ENCODE results near the gene ACBD6. TPM values are rescaled to one million over a fixed set of nuclear protein-coding genes. Genes with fewer than 3 reads are reported as not detected.
"Not testable (repeated sequence)": the region's sequence is repeated elsewhere in the genome, so short reads cannot be mapped to it uniquely, and the experiment has no call there.

The ACBD6 gene
- 33.4 TPM for total RNA-seq

GRCh38 chr1:180502361-180503279, at the start of gene ACBD6:
Gene ACBD6, minus strand, starts transcription at chr1:180502577. Its CDS starts 311 bp downstream, at chr1:180502266.
- DNase-seq (ENCODE audit: low spot score) (peak; percentile 89), ATAC-seq (peak; percentile 96)
- intact Hi-C loops (cut with DNase I): no loop called here

GRCh38 chr1:180551997-180552396, 49.6 kb upstream of the ACBD6 start:
- intact Hi-C loops (cut with DNase I): no loop called here
- ATAC-seq: no peak

GRCh38 chr1:180550241-180550640, 47.9 kb upstream of the ACBD6 start:
- DNase-seq (ENCODE audit: low spot score): no peak
- no peak for ATAC-seq
- intact Hi-C loops (cut with DNase I): no loop called here

More at GRCh38 chr1:180551997-180552396, 49.6 kb upstream of the ACBD6 start:
- no peak for DNase-seq (ENCODE audit: low spot score)

GRCh38 chr1:180549770-180550169, 47.4 kb upstream of the ACBD6 start:
- intact Hi-C loops (cut with DNase I); DNase-seq (ENCODE audit: low spot score); ATAC-seq: not testable (repeated sequence)

- no peak for ATAC-seq
- intact Hi-C loops (cut with DNase I): no loop called here
Observed at GRCh38 chr1:180548686-180549317, 46.4 kb upstream of the ACBD6 start.

GRCh38 chr1:180545991-180546390, 43.6 kb upstream of the ACBD6 start:
- DNase-seq (ENCODE audit: low spot score) (no peak), ATAC-seq (no peak)
- intact Hi-C loops (cut with DNase I): no loop called here

More at GRCh38 chr1:180548686-180549317, 46.4 kb upstream of the ACBD6 start:
- DNase-seq (ENCODE audit: low spot score): no peak

GRCh38 chr1:180544050-180544449, 41.7 kb upstream of the ACBD6 start:
- no peak for ATAC-seq
- intact Hi-C loops (cut with DNase I): no loop called here
- no peak for DNase-seq (ENCODE audit: low spot score)

GRCh38 chr1:180542838-180543145, 40.4 kb upstream of the ACBD6 start:
- ATAC-seq (no peak), DNase-seq (ENCODE audit: low spot score) (no peak)
- intact Hi-C loops (cut with DNase I): no loop called here

GRCh38 chr1:180542113-180542837, 39.9 kb upstream of the ACBD6 start:
- ATAC-seq (peak; percentile 36), DNase-seq (ENCODE audit: low spot score) (no peak)
- intact Hi-C loops (cut with DNase I): no loop called here

- DNase-seq (ENCODE audit: low spot score): no peak
- intact Hi-C loops (cut with DNase I): no loop called here
- no peak for ATAC-seq
Observed at GRCh38 chr1:180540697-180541594, 38.6 kb upstream of the ACBD6 start.

GRCh38 chr1:180539136-180539535, 36.8 kb upstream of the ACBD6 start:
- ATAC-seq: no peak
- intact Hi-C loops (cut with DNase I): loop anchor here (10.0 kb wide), 1 partner anchor 626 kb away; no protein-coding TSS in a partner anchor
- DNase-seq (ENCODE audit: low spot score): no peak

- DNase-seq (ENCODE audit: low spot score) (no peak), ATAC-seq (no peak)
- intact Hi-C loops (cut with DNase I): loop anchor here (10.0 kb wide), 1 partner anchor 628 kb away; no protein-coding TSS in a partner anchor
Observed at GRCh38 chr1:180536821-180537372, 34.5 kb upstream of the ACBD6 start.

GRCh38 chr1:180535418-180535999, 33.1 kb upstream of the ACBD6 start:
- no peak for ATAC-seq
- intact Hi-C loops (cut with DNase I): loop anchor here (10.0 kb wide), 1 partner anchor 629 kb away; no protein-coding TSS in a partner anchor
- DNase-seq (ENCODE audit: low spot score): no peak

- ATAC-seq: no peak
- intact Hi-C loops (cut with DNase I): loop anchor here (10.0 kb wide), 1 partner anchor 631 kb away; no protein-coding TSS in a partner anchor
- DNase-seq (ENCODE audit: low spot score): no peak
Observed at GRCh38 chr1:180534214-180534613, 31.8 kb upstream of the ACBD6 start.

GRCh38 chr1:180533266-180533987, 31.1 kb upstream of the ACBD6 start:
- DNase-seq (ENCODE audit: low spot score) (peak; percentile 79), ATAC-seq (peak; percentile 79)
- intact Hi-C loops (cut with DNase I): loop anchor here (10.0 kb wide), 1 partner anchor 631 kb away; no protein-coding TSS in a partner anchor

GRCh38 chr1:180532854-180533253, 30.5 kb upstream of the ACBD6 start:
- no peak for ATAC-seq

GRCh38 chr1:180530501-180530900, 28.1 kb upstream of the ACBD6 start:
- DNase-seq (ENCODE audit: low spot score) (no peak), ATAC-seq (peak; percentile 49)
- intact Hi-C loops (cut with DNase I): loop anchor here (10.0 kb wide), 1 partner anchor 634 kb away; no protein-coding TSS in a partner anchor

More at GRCh38 chr1:180532854-180533253, 30.5 kb upstream of the ACBD6 start:
- DNase-seq (ENCODE audit: low spot score): no peak
- intact Hi-C loops (cut with DNase I): loop anchor here (10.0 kb wide), 1 partner anchor 632 kb away; no protein-coding TSS in a partner anchor
